ENCODE data around the gene AGBL1. TPM values are rescaled to one million over a fixed set of nuclear protein-coding genes. Genes with fewer than 3 reads are reported as not detected.
A peak's percentile ranks its signal among the peaks of the same experiment; 100 is the strongest.

AGBL1 gene
- total RNA-seq, 3 donors from 2014 or later (not counting 1 experiment from before 2014, with no cell fraction given) = not detected

DNA sequence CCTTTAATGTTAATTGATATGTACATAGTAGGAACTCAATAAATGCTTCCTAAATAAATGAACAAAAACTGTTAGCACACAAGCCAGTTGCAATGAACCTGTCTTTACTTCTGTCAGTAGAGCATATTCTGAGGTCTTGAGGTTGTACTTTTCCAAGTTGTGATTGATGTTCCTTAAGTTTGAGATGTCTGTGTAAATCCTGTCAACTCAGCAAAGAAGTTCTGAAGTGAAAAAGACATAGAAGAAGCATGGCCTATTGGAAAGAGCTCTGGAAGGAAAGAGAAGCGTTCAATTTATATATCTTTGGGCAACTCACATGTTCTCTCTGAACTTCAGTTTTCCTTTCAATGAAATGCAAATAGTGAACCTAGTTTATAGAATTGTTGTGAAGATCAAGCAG lies 269.9 kb downstream of the AGBL1 start:
- Histone ChIP-seq H3K4me1 (ENCODE audit: control insufficient read depth, insufficient read depth, low read length) (no peaks in the 10 kb centered on the region), H3K36me3 (ENCODE audit: control insufficient read depth, insufficient read depth, low read length) (no peaks in the 10 kb centered on the region), H3K27me3 (ENCODE audit: control insufficient read depth, insufficient read depth, low read length) (no peaks in the 10 kb centered on the region), H3K27ac (ENCODE audit: low read length) (no peak overlapping the region), H3K9me3 (ENCODE audit: control insufficient read depth, insufficient read depth, low read length) (no peaks in the 10 kb centered on the region), H3K4me3 (ENCODE audit: low read length) (no peak overlapping the region)
- no peaks in the 10 kb centered on the region for H3K4me1 Mint-ChIP-seq
- DNase-seq (no peak), ATAC-seq (no peak)
- 60% methylated on average over 1 of the region's 1 CpG for WGBS (ENCODE audit: insufficient coverage)
- H3K27ac Mint-ChIP-seq = no peak overlapping the region
- no peaks in the 10 kb centered on the region for H3K36me3 Mint-ChIP-seq
- peaks cover 0 to 2% of the 10 kb centered on the region in 2 donors for H3K27me3 Mint-ChIP-seq (ENCODE audit: low read depth in 2 of 2)
- intact Hi-C loops (cut with micrococcal nuclease) = no loop called here
- peaks cover 2 to 3% of the 10 kb centered on the region in 2 donors for H3K9me3 Mint-ChIP-seq
- H3K4me3 Mint-ChIP-seq = no peak overlapping the region
- TF ChIP-seq, protein P1, sequence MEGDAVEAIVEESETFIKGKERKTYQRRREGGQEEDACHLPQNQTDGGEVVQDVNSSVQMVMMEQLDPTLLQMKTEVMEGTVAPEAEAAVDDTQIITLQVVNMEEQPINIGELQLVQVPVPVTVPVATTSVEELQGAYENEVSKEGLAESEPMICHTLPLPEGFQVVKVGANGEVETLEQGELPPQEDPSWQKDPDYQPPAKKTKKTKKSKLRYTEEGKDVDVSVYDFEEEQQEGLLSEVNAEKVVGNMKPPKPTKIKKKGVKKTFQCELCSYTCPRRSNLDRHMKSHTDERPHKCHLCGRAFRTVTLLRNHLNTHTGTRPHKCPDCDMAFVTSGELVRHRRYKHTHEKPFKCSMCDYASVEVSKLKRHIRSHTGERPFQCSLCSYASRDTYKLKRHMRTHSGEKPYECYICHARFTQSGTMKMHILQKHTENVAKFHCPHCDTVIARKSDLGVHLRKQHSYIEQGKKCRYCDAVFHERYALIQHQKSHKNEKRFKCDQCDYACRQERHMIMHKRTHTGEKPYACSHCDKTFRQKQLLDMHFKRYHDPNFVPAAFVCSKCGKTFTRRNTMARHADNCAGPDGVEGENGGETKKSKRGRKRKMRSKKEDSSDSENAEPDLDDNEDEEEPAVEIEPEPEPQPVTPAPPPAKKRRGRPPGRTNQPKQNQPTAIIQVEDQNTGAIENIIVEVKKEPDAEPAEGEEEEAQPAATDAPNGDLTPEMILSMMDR (IDR thresholded peaks at IDR 0.05) = no peak

DNA sequence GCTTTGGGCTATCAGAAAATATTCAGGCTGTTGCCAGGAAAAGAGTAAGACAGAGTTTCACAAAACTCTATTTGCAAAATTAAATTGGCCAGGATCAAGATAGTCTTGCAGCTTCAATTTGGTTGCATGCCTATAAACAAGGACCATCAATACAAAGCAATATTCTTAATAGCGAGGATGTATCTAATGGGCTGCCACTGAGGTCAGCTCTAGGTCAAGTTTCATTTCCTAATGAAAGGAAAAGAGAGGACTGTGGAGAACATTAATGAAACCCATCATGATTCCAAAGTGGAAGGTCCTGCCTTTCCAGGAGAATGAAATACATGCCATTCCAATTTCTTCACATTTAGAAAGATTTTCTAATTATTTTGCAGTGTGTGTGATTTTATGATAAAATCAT lies 273.5 kb downstream of the AGBL1 start:
- Mint-ChIP-seq H3K9me3 (peaks cover 3 to 4% of the 10 kb centered on the region in 2 donors), H3K36me3 (no peaks in the 10 kb centered on the region), H3K27me3 (ENCODE audit: low read depth in 2 of 2) (no peaks in the 10 kb centered on the region), H3K4me1 (no peaks in the 10 kb centered on the region), H3K4me3 (no peak overlapping the region), H3K27ac (no peak overlapping the region)
- ATAC-seq = no peak
- Histone ChIP-seq H3K9me3 (ENCODE audit: control insufficient read depth, insufficient read depth, low read length) (no peaks in the 10 kb centered on the region), H3K4me3 (ENCODE audit: low read length) (no peak overlapping the region), H3K27me3 (ENCODE audit: control insufficient read depth, insufficient read depth, low read length) (no peaks in the 10 kb centered on the region), H3K36me3 (ENCODE audit: control insufficient read depth, insufficient read depth, low read length) (no peaks in the 10 kb centered on the region), H3K27ac (ENCODE audit: low read length) (no peak overlapping the region), H3K4me1 (ENCODE audit: control insufficient read depth, insufficient read depth, low read length) (no peaks in the 10 kb centered on the region)
- intact Hi-C loops (cut with micrococcal nuclease) = no loop called here
- TF ChIP-seq, protein P1 (IDR thresholded peaks at IDR 0.05) = no peak
- no CpG with 5 or more reads among the region's 1 CpG for WGBS (ENCODE audit: insufficient coverage)
- DNase-seq = no peak

DNA sequence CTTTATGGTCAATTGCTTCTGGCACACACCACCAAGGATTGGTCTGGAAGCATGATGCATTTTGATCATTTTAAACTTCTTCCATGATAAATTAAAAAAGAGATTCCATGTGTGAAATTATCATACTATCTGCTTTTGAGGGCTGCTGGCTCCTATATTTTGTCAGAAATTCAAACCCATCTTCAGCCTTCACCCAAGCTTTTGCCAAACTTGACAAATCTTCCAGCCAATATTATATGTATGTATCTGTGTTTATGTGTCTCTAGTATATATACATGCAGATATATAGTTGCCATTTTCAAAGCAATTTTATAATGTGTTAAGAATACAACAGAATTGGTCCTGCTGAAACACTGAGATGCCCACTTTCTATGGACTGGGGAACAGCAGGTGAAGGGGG lies 275.7 kb downstream of the AGBL1 start:
- Histone ChIP-seq H3K27me3 (ENCODE audit: control insufficient read depth, insufficient read depth, low read length) (no peaks in the 10 kb centered on the region), H3K9me3 (ENCODE audit: control insufficient read depth, insufficient read depth, low read length) (no peaks in the 10 kb centered on the region), H3K36me3 (ENCODE audit: control insufficient read depth, insufficient read depth, low read length) (no peaks in the 10 kb centered on the region), H3K4me3 (ENCODE audit: low read length) (no peak overlapping the region), H3K4me1 (ENCODE audit: control insufficient read depth, insufficient read depth, low read length) (no peaks in the 10 kb centered on the region), H3K27ac (ENCODE audit: low read length) (no peak overlapping the region)
- H3K36me3 Mint-ChIP-seq = no peaks in the 10 kb centered on the region
- DNase-seq (no peak), ATAC-seq (no peak)
- TF ChIP-seq, protein P1 (IDR thresholded peaks at IDR 0.05) = no peak
- no peak overlapping the region for H3K27ac Mint-ChIP-seq
- H3K9me3 Mint-ChIP-seq = peaks cover 3 to 4% of the 10 kb centered on the region in 2 donors
- H3K4me1 Mint-ChIP-seq = no peaks in the 10 kb centered on the region
- no peak overlapping the region for H3K4me3 Mint-ChIP-seq
- no peaks in the 10 kb centered on the region for H3K27me3 Mint-ChIP-seq (ENCODE audit: low read depth in 2 of 2)
- intact Hi-C loops (cut with micrococcal nuclease) = no loop called here

DNA sequence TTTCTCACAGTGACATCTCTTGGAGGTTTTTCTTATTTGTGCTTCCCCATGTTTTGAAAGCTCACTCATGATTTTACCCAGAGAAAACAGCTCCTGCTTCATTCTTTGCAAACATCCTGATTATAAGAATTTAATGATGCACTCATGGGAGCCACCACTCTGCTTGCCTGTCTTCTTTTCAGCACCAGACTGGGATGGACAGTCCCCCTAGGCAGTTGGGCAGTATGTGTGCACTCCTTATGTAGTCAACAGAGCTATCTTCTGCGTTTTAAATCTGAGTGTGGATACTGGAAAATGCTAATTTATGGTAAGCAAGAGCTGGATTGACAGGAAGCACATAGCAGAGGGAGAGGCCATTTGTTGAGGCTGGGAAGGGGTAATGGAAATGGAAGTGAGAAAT lies 276.1 kb downstream of the AGBL1 start:
- peak in 1 of 3 donors; percentile 32 for ATAC-seq
- DNase-seq = no peak
- H3K27me3 Mint-ChIP-seq (ENCODE audit: low read depth in 2 of 2) = no peaks in the 10 kb centered on the region
- no peaks in the 10 kb centered on the region for H3K9me3 ChIP-seq (ENCODE audit: control insufficient read depth, insufficient read depth, low read length)
- H3K4me3 ChIP-seq (ENCODE audit: low read length) = no peak overlapping the region
- intact Hi-C loops (cut with micrococcal nuclease) = no loop called here
- no peak overlapping the region for H3K27ac Mint-ChIP-seq
- no peaks in the 10 kb centered on the region for H3K27me3 ChIP-seq (ENCODE audit: control insufficient read depth, insufficient read depth, low read length)
- H3K36me3 Mint-ChIP-seq = no peaks in the 10 kb centered on the region
- H3K36me3 ChIP-seq (ENCODE audit: control insufficient read depth, insufficient read depth, low read length) = no peaks in the 10 kb centered on the region
- TF ChIP-seq, protein P1 (IDR thresholded peaks at IDR 0.05) = no peak
- H3K27ac ChIP-seq (ENCODE audit: low read length) = no peak overlapping the region
- no peaks in the 10 kb centered on the region for H3K4me1 Mint-ChIP-seq
- 28% methylated on average over 1 of the region's 1 CpG for whole genome bisulfite sequencing (ENCODE audit: insufficient coverage)
- peaks cover 3 to 4% of the 10 kb centered on the region in 2 donors for H3K9me3 Mint-ChIP-seq
- no peaks in the 10 kb centered on the region for H3K4me1 ChIP-seq (ENCODE audit: control insufficient read depth, insufficient read depth, low read length)
- no peak overlapping the region for H3K4me3 Mint-ChIP-seq
